ENCODE data around the gene PPT1.
"Not testable (repeated sequence)": the region's sequence is repeated elsewhere in the genome, so short reads cannot be mapped to it uniquely, and the experiment has no call there.

The PPT1 gene

DNA sequence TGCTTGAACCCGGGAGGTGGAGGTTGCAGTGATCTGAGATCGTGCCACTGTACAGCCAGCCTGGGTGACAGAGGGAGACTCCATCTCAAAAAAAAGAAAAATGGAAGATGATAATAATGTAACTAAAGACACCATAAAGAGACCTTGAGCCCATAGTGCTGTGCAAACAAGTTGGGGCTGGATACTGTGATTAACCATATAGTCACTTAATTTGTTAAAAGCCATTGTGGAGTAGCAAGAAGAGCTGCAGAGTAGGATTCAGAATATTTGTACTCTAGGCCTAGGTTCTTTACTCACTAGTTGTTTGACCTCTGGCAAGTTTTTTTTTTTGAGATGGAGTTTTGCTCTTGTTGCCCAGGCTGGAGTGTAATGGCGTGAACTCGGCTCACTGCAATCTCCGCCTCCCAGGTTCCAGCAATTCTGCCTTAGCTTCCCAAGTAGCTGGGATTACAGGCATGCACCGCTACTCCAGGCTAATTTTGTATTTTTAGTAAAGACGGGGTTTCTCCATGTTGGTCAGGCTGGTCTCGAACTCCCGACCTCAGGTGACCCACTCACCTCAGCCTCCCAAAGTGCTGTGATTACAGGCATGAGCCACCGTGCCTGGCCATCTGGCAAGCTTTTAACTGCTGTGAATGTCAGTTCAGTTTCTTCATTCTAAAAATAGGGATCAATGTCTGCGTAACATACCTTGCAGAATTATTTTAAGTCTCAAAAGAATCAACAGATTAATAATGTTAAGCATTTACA, 43.7 kb downstream of the PPT1 start:
- no peak for FAIRE-seq

DNA sequence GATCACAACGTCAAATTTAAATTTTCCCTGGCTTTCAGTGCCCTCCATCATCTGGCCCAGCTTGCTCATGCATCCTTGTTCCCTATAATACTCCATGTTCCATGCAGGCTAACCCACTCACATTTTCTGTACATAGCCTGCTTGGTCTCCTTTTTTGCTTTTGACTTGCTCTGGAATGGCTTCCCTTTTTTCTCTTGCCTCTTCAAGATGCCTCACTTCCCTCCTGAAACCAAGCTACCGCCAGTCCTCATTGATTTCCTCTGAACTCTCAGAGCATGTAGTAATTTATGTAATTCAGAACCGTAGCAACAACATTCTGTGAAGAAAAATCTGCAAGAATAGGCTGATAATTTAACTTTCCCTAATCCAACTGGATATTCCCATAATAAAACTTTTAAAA, 46.2 kb downstream of the PPT1 start:
- FAIRE-seq = no peak

DNA sequence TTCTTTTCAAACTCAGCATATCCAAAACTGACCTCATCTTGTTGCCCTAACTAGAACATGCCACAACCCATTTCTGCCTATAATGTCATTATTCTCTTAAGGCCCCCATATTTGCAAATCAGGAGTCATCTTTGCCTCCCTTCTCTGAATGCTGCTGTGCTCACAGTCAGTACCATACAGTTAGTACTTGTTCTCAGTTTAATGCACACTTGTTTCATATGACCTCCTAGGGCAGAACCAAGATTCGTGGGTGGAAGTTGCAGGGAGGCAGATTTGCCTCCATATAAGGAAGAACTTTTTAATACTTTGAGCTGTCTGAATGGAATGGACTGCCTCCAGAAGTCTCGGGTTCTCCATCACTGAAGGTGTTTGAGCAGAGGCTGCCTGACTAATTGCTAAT, 47.3 kb downstream of the PPT1 start:
- FAIRE-seq = no peak

GRCh38 chr1:40047769-40048168, 49.3 kb downstream of the PPT1 start:
- no peak for FAIRE-seq

DNA sequence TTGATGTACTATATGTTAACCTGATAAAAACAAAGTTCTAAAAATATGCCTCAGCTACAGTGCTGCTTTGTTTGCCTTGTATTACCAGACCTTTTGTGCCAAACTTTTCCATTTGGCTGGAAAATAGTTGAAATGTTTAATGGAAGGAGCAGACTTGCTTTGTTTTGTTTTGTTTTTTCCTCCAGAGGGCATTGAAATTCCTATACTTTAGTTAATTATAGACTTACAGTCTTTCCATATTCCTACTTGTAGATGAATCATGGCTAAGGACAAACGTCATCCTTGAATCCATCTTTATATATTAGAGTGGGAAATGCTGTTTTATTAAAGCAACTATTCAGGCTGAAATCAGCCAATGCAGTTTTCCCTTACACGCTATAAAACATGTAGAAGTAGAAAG, 49.8 kb downstream of the PPT1 start:
- FAIRE-seq = no peak

GRCh38 chr1:40045766-40046165, 51.3 kb downstream of the PPT1 start:
- FAIRE-seq = no peak

- FAIRE-seq = no peak
These were observed 51.9 kb downstream of the PPT1 start for GRCh38 chr1:40045182-40045581.

- no peak for FAIRE-seq
These were observed 52.9 kb downstream of the PPT1 start for GRCh38 chr1:40044110-40044509.

- FAIRE-seq = no peak
These were observed 54.7 kb downstream of the PPT1 start for GRCh38 chr1:40042341-40042740.

DNA sequence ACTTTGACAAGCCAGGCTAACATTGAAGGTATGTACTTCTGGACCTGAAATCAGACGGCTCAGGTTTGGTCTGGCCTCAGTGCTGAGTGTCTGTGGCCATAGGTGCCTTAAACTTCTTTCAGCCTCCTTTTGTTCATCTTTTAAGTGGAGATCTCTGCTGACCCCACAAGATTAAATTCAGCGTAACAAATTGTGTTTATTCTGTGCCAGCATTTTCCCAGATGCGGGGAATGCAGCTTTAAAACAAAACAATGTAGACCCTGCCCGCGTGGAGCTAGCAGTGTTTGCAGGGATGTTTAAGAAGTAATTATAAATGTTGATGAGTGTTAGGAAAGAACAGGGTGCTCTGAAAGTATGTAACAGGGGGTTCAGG, 55.6 kb downstream of the PPT1 start:
- FAIRE-seq = no peak

DNA sequence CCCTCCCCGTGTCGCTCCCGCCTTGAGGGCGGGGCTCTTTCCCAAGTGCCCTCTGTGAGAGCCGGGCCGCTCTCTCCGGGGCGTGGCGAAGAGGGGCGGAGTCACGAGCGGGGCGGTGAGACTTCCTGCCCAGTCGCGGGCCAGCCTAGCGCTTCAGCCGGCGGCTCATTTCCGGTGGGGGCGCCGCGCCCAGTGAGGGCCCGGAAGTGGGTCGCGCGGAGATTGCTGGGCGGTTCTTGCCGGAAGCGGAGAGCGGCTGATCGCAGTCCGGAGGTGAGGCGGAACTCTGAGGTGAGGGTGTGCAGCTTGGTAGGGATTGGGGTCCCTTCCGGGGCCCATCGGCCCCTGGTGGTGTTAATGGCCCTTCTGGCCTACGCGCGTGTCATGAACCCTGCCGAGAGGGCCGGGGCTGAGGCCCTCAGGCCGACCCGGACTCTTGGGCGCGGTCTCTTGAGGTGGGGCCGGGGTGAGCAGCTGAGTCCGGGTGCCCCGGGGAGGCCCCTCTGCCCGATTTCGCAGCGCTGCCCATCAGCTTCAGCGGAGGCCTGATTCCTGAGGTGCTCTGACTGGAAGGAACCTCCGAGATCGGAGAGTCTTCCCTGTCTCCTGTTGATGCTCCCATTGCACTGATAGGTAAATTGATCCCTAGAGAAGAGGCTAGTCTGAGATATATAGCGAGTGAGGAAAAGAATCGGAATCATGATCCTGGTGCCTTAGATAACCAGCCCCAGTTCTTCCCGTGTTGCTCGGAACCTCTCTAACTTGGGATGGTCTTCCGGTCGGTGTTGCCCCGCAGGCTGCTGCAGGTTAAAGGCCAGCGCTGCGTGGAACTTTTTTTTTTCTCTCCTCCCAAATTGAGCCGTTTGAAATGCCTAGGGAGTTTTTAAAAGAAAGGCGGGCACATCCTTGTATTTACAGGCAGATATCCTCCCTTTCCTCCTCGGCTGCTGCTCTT, 56.3 kb downstream of the PPT1 start, which contains the start of gene CAP1:
TSS of gene CAP1 (plus strand) at position 219 of the 955 bp plus-strand sequence. CDS start 18,618 bp downstream, outside the sequence.
- peak; percentile 96 for FAIRE-seq

DNA sequence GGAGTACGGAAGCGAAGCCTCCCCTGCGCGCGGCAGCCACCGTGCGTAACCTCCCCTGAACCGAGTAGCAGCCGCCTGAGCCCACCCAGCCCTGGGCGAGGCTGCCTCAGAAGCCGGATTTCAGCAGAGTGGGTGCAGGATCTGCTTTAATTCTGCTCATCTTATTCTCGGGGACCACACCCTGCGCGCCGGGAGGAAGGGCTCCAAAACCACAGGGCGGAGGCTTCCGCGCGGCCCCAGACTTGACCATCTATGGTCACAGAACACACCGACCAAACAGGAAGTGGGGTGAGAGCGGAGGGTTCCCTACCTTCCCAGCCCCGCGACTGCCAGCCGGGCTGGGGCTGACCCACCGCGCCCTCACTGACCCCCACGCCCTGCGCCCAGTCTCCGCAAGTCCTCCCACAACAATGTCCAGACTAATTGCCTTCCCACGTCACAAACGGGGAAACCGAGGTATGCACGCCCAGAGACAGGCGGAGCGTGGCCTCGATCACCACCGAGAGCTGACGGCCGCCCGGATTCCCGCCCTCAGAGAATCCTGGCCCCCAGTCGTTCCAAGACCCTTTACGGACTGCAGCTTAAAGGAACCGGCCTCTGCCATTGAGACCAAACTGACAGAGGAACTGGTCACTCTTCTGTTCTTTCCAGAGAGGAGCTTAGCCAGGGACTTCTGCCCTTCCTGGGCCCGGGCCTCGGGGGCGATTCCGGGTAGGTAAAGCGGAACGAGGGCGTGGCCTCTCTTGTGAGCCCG, 57.1 kb downstream of the PPT1 start:
- FAIRE-seq = no peak

GRCh38 chr1:40039245-40039756, 57.8 kb downstream of the PPT1 start:
- no peak for FAIRE-seq

GRCh38 chr1:40038697-40039096, 58.4 kb downstream of the PPT1 start:
- no peak for FAIRE-seq

DNA sequence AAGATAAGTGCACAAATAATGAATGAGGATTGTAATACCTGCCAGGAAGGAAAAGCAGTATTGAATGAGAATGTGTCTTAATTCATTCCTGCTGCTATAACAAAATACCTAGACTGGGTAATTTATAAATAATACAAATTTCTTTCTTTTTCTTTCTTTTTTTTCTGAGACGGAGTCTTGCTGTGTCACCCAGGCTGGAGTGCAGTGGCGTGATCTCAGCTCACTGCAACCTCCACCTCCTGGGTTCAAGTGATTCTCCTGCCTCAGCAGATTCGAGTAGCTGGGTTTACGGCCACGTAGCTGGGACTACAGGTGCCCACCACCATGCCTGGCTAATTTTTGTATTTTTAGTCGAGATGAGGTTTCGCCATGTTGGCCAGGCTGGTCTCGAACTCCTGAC, 59.8 kb downstream of the PPT1 start:
- not testable (repeated sequence) for FAIRE-seq

DNA sequence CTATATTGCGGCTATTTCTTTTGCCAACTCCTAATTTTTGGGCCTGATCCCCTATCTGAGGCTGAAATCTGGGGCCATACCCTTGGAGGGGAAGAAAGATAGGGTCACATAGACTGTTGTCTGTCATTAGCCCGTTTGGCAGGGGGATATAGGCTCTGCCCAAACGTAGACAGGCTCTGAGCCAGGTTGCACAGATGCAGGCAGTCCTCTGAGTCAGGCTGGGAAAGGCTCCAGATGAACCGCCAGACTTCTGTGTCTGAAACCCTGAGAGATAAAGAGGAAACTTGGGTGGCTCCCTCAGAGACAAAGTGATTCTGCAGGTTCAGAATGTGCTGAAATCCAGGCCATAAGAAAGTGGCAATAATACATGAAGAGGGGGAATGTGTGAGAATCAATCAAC, 60.5 kb downstream of the PPT1 start:
- no peak for FAIRE-seq

DNA sequence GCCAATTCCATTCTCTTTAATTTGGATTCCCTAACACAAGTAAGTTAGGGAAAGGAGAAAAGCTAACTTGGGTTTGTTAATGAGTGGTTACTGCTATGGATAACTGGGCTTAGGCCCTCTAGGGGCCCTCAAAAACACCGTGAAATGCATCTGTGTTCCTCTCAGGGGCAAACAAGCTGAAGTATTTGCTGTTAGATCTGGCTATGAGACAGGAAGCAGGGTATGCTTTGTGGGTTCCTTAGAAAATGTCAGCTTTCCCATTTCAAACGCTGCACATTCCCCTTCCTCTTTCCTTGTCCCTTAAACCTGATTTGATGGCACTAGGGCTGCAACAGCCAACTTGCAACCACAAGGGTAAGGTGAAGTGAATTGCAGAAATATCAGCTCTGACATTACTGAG, 62.2 kb downstream of the PPT1 start:
- FAIRE-seq = no peak

DNA sequence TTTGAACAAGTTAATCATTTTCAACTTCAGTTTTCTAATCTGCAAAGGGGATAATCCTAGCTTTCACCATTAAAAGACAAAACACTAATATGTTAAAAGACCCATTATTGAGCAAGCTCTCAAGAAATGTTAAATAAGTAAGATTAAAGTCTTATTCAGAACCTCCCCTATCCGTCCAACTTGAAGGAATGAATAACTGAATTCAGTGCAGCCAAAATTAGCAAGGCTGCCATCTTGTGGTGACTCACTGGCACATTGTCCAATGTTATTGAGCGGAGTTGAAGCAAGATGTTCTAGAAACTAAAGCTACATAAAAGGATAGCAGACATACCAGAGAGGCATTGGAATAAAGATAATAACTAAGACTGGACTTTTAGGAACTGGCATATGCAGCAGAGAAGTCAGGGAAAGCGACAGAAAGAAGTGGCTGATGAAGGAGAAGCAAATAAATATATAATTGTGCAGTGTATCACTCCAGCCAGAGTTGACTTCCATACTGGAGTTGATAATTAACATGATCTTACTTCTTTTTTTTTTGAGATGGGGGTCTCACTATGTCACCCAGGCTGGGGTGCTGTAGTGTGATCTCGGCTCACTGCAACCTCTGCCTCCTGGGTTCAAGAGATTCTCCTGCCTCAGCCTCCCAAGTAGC, 64.7 kb downstream of the PPT1 start:
- peak; percentile 94 for FAIRE-seq

DNA sequence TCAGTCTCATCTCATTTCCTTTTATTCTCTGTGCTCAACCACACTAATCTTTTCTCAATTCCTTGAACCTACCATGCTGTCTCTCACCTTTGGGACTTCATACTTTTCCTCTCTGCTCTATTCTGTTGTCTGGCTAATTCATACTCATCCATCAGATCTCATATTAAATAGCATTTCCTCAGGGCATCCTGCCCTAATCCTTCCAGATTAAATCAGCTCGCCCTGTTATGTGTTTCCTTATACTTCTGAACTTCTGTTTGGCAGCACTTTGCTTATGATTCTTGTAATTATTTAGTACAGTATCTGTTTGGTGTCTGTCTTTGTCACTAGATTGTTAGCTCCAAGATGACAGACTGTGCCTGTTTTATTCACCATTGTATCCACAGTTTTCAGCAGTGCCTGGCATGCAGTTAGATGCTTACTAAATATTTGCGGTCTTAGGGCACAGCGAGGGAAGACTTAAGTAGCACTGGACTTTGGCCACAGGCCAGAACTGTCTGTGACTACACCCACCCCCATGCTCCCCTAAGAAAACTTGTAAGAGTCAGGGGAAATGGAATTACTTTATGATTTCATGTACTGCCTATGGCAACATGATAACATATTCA, 66.4 kb downstream of the PPT1 start:
- no peak for FAIRE-seq

DNA sequence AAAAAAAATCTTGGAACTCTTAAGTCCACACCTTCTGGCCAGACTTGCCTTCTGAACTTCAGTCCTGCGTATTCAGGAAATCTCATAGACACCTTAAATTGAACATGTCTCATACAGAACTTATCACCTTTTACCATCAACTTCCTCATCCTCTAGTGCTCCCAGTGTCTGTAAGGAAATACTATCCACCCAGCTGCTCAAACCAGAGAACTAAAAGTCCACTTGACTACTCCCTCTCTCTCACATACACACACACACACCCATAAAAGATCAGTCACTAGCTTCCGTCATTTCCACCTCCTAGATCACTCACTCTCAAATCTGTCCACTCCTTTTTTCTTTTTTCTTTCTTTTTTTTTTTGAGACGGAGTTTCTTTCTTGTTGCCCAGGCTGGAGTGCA, 67.4 kb downstream of the PPT1 start:
- no peak for FAIRE-seq

- no peak for FAIRE-seq
These were observed 69.4 kb downstream of the PPT1 start for GRCh38 chr1:40027647-40028046.

- FAIRE-seq = no peak
These were observed 72.4 kb downstream of the PPT1 start for GRCh38 chr1:40024671-40025070.

All from A204.1 (cell line).